ENCODE data around the gene LRIG2.

DNA sequence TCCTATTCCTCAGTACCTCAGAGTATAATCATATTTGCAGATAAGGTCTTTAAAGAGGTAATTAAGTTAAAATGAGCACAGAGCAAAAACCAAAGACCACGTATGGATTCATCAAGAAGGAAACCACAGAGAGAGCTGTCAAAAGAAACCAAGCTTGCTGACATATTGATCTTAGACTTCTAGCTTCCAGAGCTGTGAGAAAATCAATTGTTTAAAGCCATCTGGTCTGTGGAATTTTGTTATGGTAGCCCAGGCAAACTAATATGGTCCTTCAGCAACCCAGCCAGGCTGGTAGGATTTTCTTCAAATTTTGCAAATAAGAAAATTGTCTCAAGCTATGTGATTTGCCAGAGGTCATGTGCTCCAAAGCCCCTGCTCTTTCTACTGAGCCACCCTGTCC, 62.5 kb downstream of the LRIG2 start:
- no peak for TF ChIP-seq POLR2AphosphoS5 (IDR thresholded peaks at IDR 0.05; ENCODE audit: low read depth, low read length)
- TF ChIP-seq, protein P1, sequence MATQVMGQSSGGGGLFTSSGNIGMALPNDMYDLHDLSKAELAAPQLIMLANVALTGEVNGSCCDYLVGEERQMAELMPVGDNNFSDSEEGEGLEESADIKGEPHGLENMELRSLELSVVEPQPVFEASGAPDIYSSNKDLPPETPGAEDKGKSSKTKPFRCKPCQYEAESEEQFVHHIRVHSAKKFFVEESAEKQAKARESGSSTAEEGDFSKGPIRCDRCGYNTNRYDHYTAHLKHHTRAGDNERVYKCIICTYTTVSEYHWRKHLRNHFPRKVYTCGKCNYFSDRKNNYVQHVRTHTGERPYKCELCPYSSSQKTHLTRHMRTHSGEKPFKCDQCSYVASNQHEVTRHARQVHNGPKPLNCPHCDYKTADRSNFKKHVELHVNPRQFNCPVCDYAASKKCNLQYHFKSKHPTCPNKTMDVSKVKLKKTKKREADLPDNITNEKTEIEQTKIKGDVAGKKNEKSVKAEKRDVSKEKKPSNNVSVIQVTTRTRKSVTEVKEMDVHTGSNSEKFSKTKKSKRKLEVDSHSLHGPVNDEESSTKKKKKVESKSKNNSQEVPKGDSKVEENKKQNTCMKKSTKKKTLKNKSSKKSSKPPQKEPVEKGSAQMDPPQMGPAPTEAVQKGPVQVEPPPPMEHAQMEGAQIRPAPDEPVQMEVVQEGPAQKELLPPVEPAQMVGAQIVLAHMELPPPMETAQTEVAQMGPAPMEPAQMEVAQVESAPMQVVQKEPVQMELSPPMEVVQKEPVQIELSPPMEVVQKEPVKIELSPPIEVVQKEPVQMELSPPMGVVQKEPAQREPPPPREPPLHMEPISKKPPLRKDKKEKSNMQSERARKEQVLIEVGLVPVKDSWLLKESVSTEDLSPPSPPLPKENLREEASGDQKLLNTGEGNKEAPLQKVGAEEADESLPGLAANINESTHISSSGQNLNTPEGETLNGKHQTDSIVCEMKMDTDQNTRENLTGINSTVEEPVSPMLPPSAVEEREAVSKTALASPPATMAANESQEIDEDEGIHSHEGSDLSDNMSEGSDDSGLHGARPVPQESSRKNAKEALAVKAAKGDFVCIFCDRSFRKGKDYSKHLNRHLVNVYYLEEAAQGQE (IDR thresholded peaks at IDR 0.05; ENCODE audit: insufficient read depth in 1 of 2, low read depth in 2 of 2, low read length in 2 of 2), result no peak
- TF ChIP-seq TAF1 (IDR thresholded peaks at IDR 0.05; ENCODE audit: borderline replicate concordance, insufficient read depth, low read length), result no peak

Data from PFSK-1 (cell line).